ENCODE data around the gene CLIC4.
"Not testable (repeated sequence)": the region's sequence is repeated elsewhere in the genome, so short reads cannot be mapped to it uniquely, and the experiment has no call there.

CLIC4 gene

GRCh38 chr1:24744911-24745710 is at the start of gene CLIC4:
Gene CLIC4, plus strand, starts transcription at chr1:24745447. Its CDS starts 107 bp downstream, at chr1:24745554.
- DNase-seq (ENCODE audit: low read depth): peak; percentile 99

GRCh38 chr1:24696041-24696755 is 49.0 kb upstream of the CLIC4 start:
- no peak for DNase-seq (ENCODE audit: low read depth)

- DNase-seq (ENCODE audit: low read depth): no peak
Measured at GRCh38 chr1:24696756-24697330, 48.4 kb upstream of the CLIC4 start.

GRCh38 chr1:24697453-24698001 is 47.7 kb upstream of the CLIC4 start:
- not testable (repeated sequence) for DNase-seq (ENCODE audit: low read depth)

- not testable (repeated sequence) for DNase-seq (ENCODE audit: low read depth)
Measured at GRCh38 chr1:24698326-24698725, 46.9 kb upstream of the CLIC4 start.

- no peak for DNase-seq (ENCODE audit: low read depth)
Measured at GRCh38 chr1:24699628-24700027, 45.6 kb upstream of the CLIC4 start.

GRCh38 chr1:24702511-24703293 is 42.5 kb upstream of the CLIC4 start:
- no peak for DNase-seq (ENCODE audit: low read depth)

- DNase-seq (ENCODE audit: low read depth): no peak
Measured at GRCh38 chr1:24704411-24705259, 40.6 kb upstream of the CLIC4 start.

- no peak for DNase-seq (ENCODE audit: low read depth)
Measured at GRCh38 chr1:24705260-24706073, 39.8 kb upstream of the CLIC4 start.

- DNase-seq (ENCODE audit: low read depth): not testable (repeated sequence)
Measured at GRCh38 chr1:24706074-24706389, 39.2 kb upstream of the CLIC4 start.

GRCh38 chr1:24707687-24708086 is 37.6 kb upstream of the CLIC4 start:
- no peak for DNase-seq (ENCODE audit: low read depth)

- DNase-seq (ENCODE audit: low read depth): no peak
Measured at GRCh38 chr1:24708938-24709337, 36.3 kb upstream of the CLIC4 start.

GRCh38 chr1:24709791-24710441 is 35.3 kb upstream of the CLIC4 start:
- no peak for DNase-seq (ENCODE audit: low read depth)

- DNase-seq (ENCODE audit: low read depth): no peak
Measured at GRCh38 chr1:24711329-24711728, 33.9 kb upstream of the CLIC4 start.

GRCh38 chr1:24713176-24713575 is 32.1 kb upstream of the CLIC4 start:
- DNase-seq (ENCODE audit: low read depth): no peak

GRCh38 chr1:24713736-24714135 is 31.5 kb upstream of the CLIC4 start:
- no peak for DNase-seq (ENCODE audit: low read depth)

- no peak for DNase-seq (ENCODE audit: low read depth)
Measured at GRCh38 chr1:24714859-24715520, 30.3 kb upstream of the CLIC4 start.

- no peak for DNase-seq (ENCODE audit: low read depth)
Measured at GRCh38 chr1:24715658-24716057, 29.6 kb upstream of the CLIC4 start.
